Neuronal stem cell (in vitro differentiated cells): ENCODE results near the gene MARK4.

Experiments used
- DNase-seq: peaks from one replicate; pipeline ENCODE4 v3.0.0-alpha.2; 2013; ENCODE audit warnings: low spot score
- H2AFZ ChIP-seq: one replicate; pipeline ENCODE4 v1.6.1; 2013; ENCODE audit warnings: mild to moderate bottlenecking, low read length, inconsistent platforms
- H2AK5ac ChIP-seq: 2 replicates; pipeline ENCODE4 v1.6.1; 2013; ENCODE audit warnings: low read depth, mild to moderate bottlenecking, inconsistent platforms, low read length, moderate library complexity, mixed read lengths
- H2BK120ac ChIP-seq: 2 replicates; pipeline ENCODE4 v1.6.1; 2013; ENCODE audit warnings: low read depth, mild to moderate bottlenecking, inconsistent platforms, low read length, moderate library complexity, mixed read lengths
- H2BK12ac ChIP-seq: one replicate; pipeline ENCODE4 v1.6.1; 2013; ENCODE audit warnings: low read length, inconsistent platforms
- H2BK15ac ChIP-seq: 2 replicates; pipeline ENCODE4 v1.6.1; 2013; ENCODE audit warnings: mild to moderate bottlenecking, low read length, inconsistent platforms, mixed read lengths
- H2BK5ac ChIP-seq: one replicate; pipeline ENCODE4 v1.6.1; 2013; ENCODE audit warnings: inconsistent platforms, mild to moderate bottlenecking, low read length, moderate library complexity
- H3K14ac ChIP-seq: one replicate; pipeline ENCODE4 v1.6.1; 2013; ENCODE audit warnings: low read length, inconsistent platforms
- H3K18ac ChIP-seq: 2 replicates; pipeline ENCODE4 v1.6.1; 2013; ENCODE audit warnings: low read length, inconsistent platforms
- H3K23ac ChIP-seq: 2 replicates; pipeline ENCODE4 v1.6.1; 2013; ENCODE audit warnings: low read depth, mild to moderate bottlenecking, mixed read lengths, low read length, inconsistent platforms; ENCODE audit not compliant: poor library complexity
- H3K27ac ChIP-seq: replicated peaks from 3 replicates; pipeline ENCODE4 v1.5.1; 2013; ENCODE audit warnings: low read length, inconsistent platforms
- H3K27me3 ChIP-seq, 3 experiments: 2 replicates each; pipeline ENCODE4 v1.6.1; 2013; ENCODE audit warnings: low read length in 3 of 3, mild to moderate bottlenecking in 2 of 3, inconsistent platforms in 1 of 3, low read depth in 1 of 3, mixed read lengths in 1 of 3, moderate library complexity in 1 of 3; ENCODE audit not compliant: control insufficient read depth in 3 of 3, insufficient read depth in 3 of 3
- H3K36me3 ChIP-seq, 2 donors: replicated peaks in 1 of 2; 2 replicates each; pipeline ENCODE4 v1.6.1; 2013; ENCODE audit warnings: low read length in 2 of 2; ENCODE audit not compliant: control insufficient read depth in 2 of 2, insufficient read depth in 2 of 2
- H3K4ac ChIP-seq: 2 replicates; pipeline ENCODE4 v1.6.1; 2013; ENCODE audit warnings: inconsistent platforms, mild to moderate bottlenecking, low read length, moderate library complexity
- H3K4me1 ChIP-seq, 2 donors: 1 replicate in 1 of 2; 2 replicates in 1 of 2; pipeline ENCODE4 v1.6.1; 2013; ENCODE audit warnings: low read length in 2 of 2, low read depth in 1 of 2; ENCODE audit not compliant: control insufficient read depth in 2 of 2, insufficient read depth in 1 of 2
- H3K4me2 ChIP-seq: one replicate; pipeline ENCODE4 v1.6.1; 2013; ENCODE audit warnings: mild to moderate bottlenecking, low read length, inconsistent platforms; ENCODE audit not compliant: insufficient read depth, poor library complexity, severe bottlenecking
- H3K4me3 ChIP-seq, 2 donors: 2 replicates each; pipeline ENCODE4 v1.5.1; 2013; ENCODE audit warnings: low read length in 2 of 2, mild to moderate bottlenecking in 2 of 2, inconsistent platforms in 1 of 2, moderate library complexity in 1 of 2
- H3K79me1 ChIP-seq: one replicate; pipeline ENCODE4 v1.6.1; 2013; ENCODE audit warnings: low read depth, mild to moderate bottlenecking, inconsistent platforms, low read length, moderate library complexity
- H3K9ac ChIP-seq: one replicate; pipeline ENCODE4 v1.6.1; 2013; ENCODE audit warnings: mild to moderate bottlenecking, low read depth, low read length, inconsistent platforms; ENCODE audit not compliant: poor library complexity
- H3K9me3 ChIP-seq, 2 donors: replicated peaks in 1 of 2; 2 replicates each; pipeline versions ENCODE3 to v1.6.1; 2013; ENCODE audit warnings: low read length in 2 of 2, mild to moderate bottlenecking in 2 of 2, inconsistent platforms in 1 of 2, low read depth in 1 of 2, mixed read lengths in 1 of 2, moderate library complexity in 1 of 2; ENCODE audit not compliant: control insufficient read depth in 2 of 2, insufficient read depth in 1 of 2
- H4K8ac ChIP-seq: one replicate; pipeline ENCODE4 v1.6.1; 2013; ENCODE audit warnings: low read depth, mild to moderate bottlenecking, inconsistent platforms, low read length, moderate library complexity
- H4K91ac ChIP-seq: one replicate; pipeline ENCODE4 v1.6.1; 2013; ENCODE audit warnings: low read length, low read depth, mild to moderate bottlenecking, inconsistent platforms; ENCODE audit not compliant: poor library complexity
- whole genome bisulfite sequencing, 2 donors: extraction: QIAGEN DNeasy Blood & Tissue Kit; methylation state at CpG; one replicate each; pipeline ENCODE4 v1.1.7; 2013; ENCODE audit warnings: missing lambda C conversion rate in 2 of 2, mixed read lengths in 1 of 2; ENCODE audit not compliant: insufficient read length in 2 of 2, insufficient replicate concordance in 1 of 2; ENCODE audit errors: extremely low coverage in 2 of 2; 5-methylcytosine and 5-hydroxymethylcytosine counted together

The MARK4 gene

DNA sequence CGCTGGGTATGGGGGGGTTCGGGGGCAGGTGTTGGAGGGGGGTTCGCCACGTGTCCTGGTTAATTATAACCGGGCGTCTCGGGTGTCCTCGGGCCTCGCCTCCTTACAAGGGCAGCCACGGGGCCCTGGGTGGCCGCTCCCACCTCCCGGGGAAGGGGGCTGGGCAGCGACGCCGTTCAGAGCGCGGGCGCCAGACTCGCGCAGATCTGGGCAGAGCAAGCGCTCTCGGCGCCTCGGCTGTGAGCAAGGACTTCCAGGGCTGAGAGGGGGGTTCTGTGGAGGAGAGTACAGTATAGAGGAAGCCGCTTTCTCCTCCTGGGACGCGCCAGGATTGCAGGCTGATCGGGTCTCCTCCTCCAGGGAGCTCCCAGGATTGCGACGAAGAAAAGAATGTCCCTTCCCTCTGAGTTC, 72.6 kb downstream of the MARK4 start:
- no peak overlapping the region for H3K14ac ChIP-seq
- peak overlapping the region; percentile 78 for H3K4me2 ChIP-seq
- DNase-seq, result no peak
- peaks cover 13 to 14% of the 10 kb centered on the region in 2 donors for H3K4me1 ChIP-seq
- no peaks in the 10 kb centered on the region for H3K79me1 ChIP-seq
- peak overlapping the region; percentile 93 for H3K18ac ChIP-seq
- H2BK12ac ChIP-seq, result no peak overlapping the region
- peak overlapping the region in 1 of 2 donors; percentile 47 for H3K4me3 ChIP-seq
- H3K36me3 ChIP-seq, result no peaks in the 10 kb centered on the region
- no peak overlapping the region for H3K27ac ChIP-seq
- no peak overlapping the region for H3K9ac ChIP-seq
- no peak overlapping the region for H3K4ac ChIP-seq
- H2AK5ac ChIP-seq, result no peak overlapping the region
- peak overlapping the region; percentile 62 for H2BK15ac ChIP-seq
- peak overlapping the region; percentile 78 for H2AFZ ChIP-seq
- WGBS, 2 donors, result no CpG with 5 or more reads among the region's 30 CpGs
- peaks cover 0 to 31% (median 17%) of the 10 kb centered on the region in 3 experiments for H3K27me3 ChIP-seq
- H2BK120ac ChIP-seq, result no peak overlapping the region
- no peak overlapping the region for H2BK5ac ChIP-seq
- H3K9me3 ChIP-seq, result no peaks in the 10 kb centered on the region
- H3K23ac ChIP-seq, result no peak overlapping the region
- H4K8ac ChIP-seq, result no peak overlapping the region
- no peak overlapping the region for H4K91ac ChIP-seq

- Histone ChIP-seq H3K18ac (peak overlapping the region; percentile 7), H3K4me3 (no peak overlapping the region), H2AFZ (peak overlapping the region; percentile 78), H2BK15ac (peak overlapping the region; percentile 62), H3K4me1 (peaks cover 13 to 14% of the 10 kb centered on the region in 2 donors), H2BK12ac (no peak overlapping the region), H4K8ac (no peak overlapping the region), H3K4ac (no peak overlapping the region), H2BK120ac (no peak overlapping the region), H3K14ac (no peak overlapping the region), H3K27me3 (peaks cover 0 to 31% (median 17%) of the 10 kb centered on the region in 3 experiments), H2BK5ac (peak overlapping the region; percentile 26), H3K27ac (no peak overlapping the region), H3K79me1 (no peaks in the 10 kb centered on the region), H3K4me2 (no peak overlapping the region), H3K23ac (peak overlapping the region; percentile 52), H3K9me3 (no peaks in the 10 kb centered on the region), H2AK5ac (peak overlapping the region; percentile 98), H4K91ac (no peak overlapping the region), H3K36me3 (no peaks in the 10 kb centered on the region), H3K9ac (no peak overlapping the region)
- no peak for DNase-seq
- WGBS, 2 donors, result no CpG with 5 or more reads among the region's 11 CpGs
Observed at GRCh38 chr19:45324349-45324907, 73.4 kb downstream of the MARK4 start.

DNA sequence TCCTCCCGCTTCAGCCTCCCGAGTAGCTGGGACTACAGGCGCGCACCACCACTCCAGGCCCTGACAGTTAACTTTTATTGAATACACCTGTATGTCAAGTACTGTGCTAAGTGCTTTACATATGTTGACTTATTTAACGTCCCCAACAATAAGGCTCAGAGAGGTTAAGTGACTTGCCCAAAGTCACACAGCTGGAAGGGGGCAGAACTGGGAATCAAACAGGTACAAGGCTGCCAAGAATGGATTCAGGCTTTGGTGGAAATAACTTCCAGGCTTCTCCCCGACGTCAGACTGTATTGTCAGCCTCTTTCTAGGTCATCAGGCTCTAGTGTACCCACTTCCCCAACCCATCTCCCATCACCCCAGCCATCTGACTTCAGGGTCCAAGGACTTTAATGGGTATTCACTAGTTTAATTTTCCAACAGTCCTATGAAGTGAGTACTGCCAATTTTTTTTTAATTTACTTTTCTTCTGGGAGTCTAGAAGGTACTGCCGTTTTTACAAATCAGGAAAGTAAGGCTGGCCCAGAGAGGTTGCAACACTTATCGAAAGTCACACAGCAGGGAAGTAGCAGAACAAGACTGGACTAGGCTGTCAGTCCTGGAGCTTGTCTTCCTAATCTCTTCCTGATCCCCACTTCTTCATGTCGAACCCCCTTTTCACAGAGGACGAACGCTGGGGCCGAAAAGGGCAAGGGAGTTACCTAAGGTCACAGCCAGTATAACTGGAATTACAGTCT, 76.5 kb downstream of the MARK4 start:
- Histone ChIP-seq H3K4me2 (no peak overlapping the region), H3K79me1 (no peaks in the 10 kb centered on the region), H2AK5ac (no peak overlapping the region), H4K8ac (no peak overlapping the region), H3K4me1 (peaks cover 8 to 11% of the 10 kb centered on the region in 2 donors), H3K4ac (no peak overlapping the region), H2BK120ac (no peak overlapping the region), H3K36me3 (no peaks in the 10 kb centered on the region), H3K9me3 (no peaks in the 10 kb centered on the region), H2AFZ (no peak overlapping the region), H4K91ac (no peak overlapping the region), H3K18ac (no peak overlapping the region), H3K9ac (no peak overlapping the region), H3K4me3 (no peak overlapping the region), H3K27ac (no peak overlapping the region), H2BK15ac (no peak overlapping the region), H3K23ac (peak overlapping the region; percentile 3), H3K27me3 (peaks cover 0 to 24% (median 17%) of the 10 kb centered on the region in 3 experiments), H2BK12ac (no peak overlapping the region), H3K14ac (no peak overlapping the region), H2BK5ac (no peak overlapping the region)
- WGBS, 2 donors, result no CpG with 5 or more reads among the region's 13 CpGs
- no peak for DNase-seq

DNA sequence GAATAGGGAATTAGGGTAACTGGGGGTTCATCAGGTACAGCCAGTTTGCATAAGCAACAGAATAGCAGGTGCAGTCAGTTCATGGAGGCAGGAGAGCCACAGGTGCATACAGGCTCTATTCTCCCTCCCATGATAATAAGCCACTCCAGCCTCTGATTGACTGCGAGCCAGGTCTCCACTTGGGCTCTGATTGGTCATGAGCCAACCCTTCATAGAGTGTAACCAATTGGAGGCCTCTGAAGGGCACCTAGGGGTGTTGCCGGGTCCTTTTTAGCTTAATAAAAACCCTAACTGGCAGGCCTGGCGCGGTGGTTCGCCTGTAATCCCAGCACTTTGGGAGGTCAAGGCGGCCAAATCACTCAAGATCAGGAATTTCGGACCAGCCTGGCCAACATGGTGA, 80.3 kb downstream of the MARK4 start:
- Histone ChIP-seq H3K4ac (no peak overlapping the region), H3K4me1 (no peaks in the 10 kb centered on the region), H3K4me2 (no peak overlapping the region), H3K27ac (no peak overlapping the region), H2BK12ac (no peak overlapping the region), H3K4me3 (no peak overlapping the region), H2BK120ac (no peak overlapping the region), H2BK5ac (no peak overlapping the region), H3K36me3 (no peaks in the 10 kb centered on the region), H2BK15ac (no peak overlapping the region), H3K9me3 (no peaks in the 10 kb centered on the region), H2AK5ac (no peak overlapping the region), H3K79me1 (no peaks in the 10 kb centered on the region), H3K9ac (no peak overlapping the region), H3K18ac (no peak overlapping the region), H4K8ac (no peak overlapping the region), H3K27me3 (no peaks in the 10 kb centered on the region), H3K14ac (no peak overlapping the region), H3K23ac (no peak overlapping the region), H4K91ac (no peak overlapping the region), H2AFZ (no peak overlapping the region)
- no peak for DNase-seq
- no CpG with 5 or more reads among the region's 7 CpGs for WGBS, 2 donors
